Endodermal cell (in vitro differentiated cells): ENCODE results near the gene TTC16. TPM values are rescaled to one million over a fixed set of nuclear protein-coding genes. Genes with fewer than 3 reads are reported as not detected.

ENCODE experiments used
- DNase-seq: peaks from one replicate; pipeline ENCODE4 v3.0.0-alpha.2; 2017
- H3K27ac ChIP-seq: 2 replicates; pipeline ENCODE4 v1.5.1; 2013; ENCODE audit warnings: mild to moderate bottlenecking, low read depth, low read length, moderate library complexity
- H3K27me3 ChIP-seq: 2 replicates; pipeline ENCODE4 v1.6.1; 2013; ENCODE audit warnings: mild to moderate bottlenecking, low read length, moderate library complexity; ENCODE audit not compliant: insufficient read depth, control insufficient read depth, poor library complexity, severe bottlenecking
- H3K36me3 ChIP-seq: 2 replicates; pipeline ENCODE4 v1.7.0; 2013; ENCODE audit warnings: mild to moderate bottlenecking, low read length, moderate library complexity; ENCODE audit not compliant: control insufficient read depth, insufficient read depth
- H3K4me1 ChIP-seq: one replicate; pipeline ENCODE4 v1.7.0; 2013; ENCODE audit warnings: low read length; ENCODE audit not compliant: control insufficient read depth, insufficient read depth
- H3K4me3 ChIP-seq: 2 replicates; pipeline ENCODE4 v1.5.1; 2013; ENCODE audit warnings: mild to moderate bottlenecking, low read length, moderate library complexity
- H3K9ac ChIP-seq: 2 replicates; pipeline ENCODE4 v1.6.1; 2013; ENCODE audit warnings: mild to moderate bottlenecking, low read length, moderate library complexity; ENCODE audit not compliant: poor library complexity, severe bottlenecking; ENCODE audit errors: extremely low read depth
- H3K9me3 ChIP-seq: 2 replicates; pipeline ENCODE4 v1.6.1; 2013; ENCODE audit warnings: mild to moderate bottlenecking, low read length, moderate library complexity; ENCODE audit not compliant: control insufficient read depth
- H3K27ac Mint-ChIP-seq: 2 replicates; pipeline ENCODE4 v1.8.0; 2020; ENCODE audit warnings: mixed read lengths
- H3K27me3 Mint-ChIP-seq: 2 replicates; pipeline ENCODE4 v1.8.0; 2021; ENCODE audit warnings: mild to moderate bottlenecking, mixed read lengths; ENCODE audit not compliant: insufficient read depth
- H3K36me3 Mint-ChIP-seq: 2 replicates; pipeline ENCODE4 v1.8.0; 2020; ENCODE audit warnings: low read depth, mixed read lengths
- H3K4me1 Mint-ChIP-seq: 2 replicates; pipeline ENCODE4 v1.8.0; 2020; ENCODE audit warnings: mixed read lengths
- H3K4me3 Mint-ChIP-seq: 2 replicates; pipeline ENCODE4 v1.8.0; 2020; ENCODE audit warnings: mild to moderate bottlenecking, moderate library complexity, mixed read lengths
- H3K9me3 Mint-ChIP-seq: 2 replicates; pipeline ENCODE4 v1.8.0; 2020; ENCODE audit warnings: mild to moderate bottlenecking, mixed read lengths
- CTCF ChIP-seq: fragments of 200-600 bp; sonication (generic); conservative IDR thresholded peaks from 2 replicates; pipeline ENCODE4 v1.5.0; 2021; ENCODE audit warnings: antibody characterized with exemption, mild to moderate bottlenecking
- WGBS, 2 experiments: methylation state at CpG; one replicate each; pipeline versions ENCODE4 v1.1.5 to v1.1.7; 2013; ENCODE audit warnings: missing lambda C conversion rate in 2 of 2, mixed read lengths in 1 of 2; ENCODE audit not compliant: insufficient coverage in 1 of 2, insufficient read length in 1 of 2; 5-methylcytosine and 5-hydroxymethylcytosine counted together
- total RNA-seq, 2 donors: library from RNA; stranded (reverse); fragmentation: NEBNext Ultra II Directional in 1 of 2; extraction: Animal tissue kit (Norgen Biotek cat#: 25700) in 1 of 2; gene quantifications; 2 replicates in 1 of 2; 3 replicates in 1 of 2; pipeline ENCODE4 v1.2.1, GENCODE V29; 2021

TTC16 gene
- total RNA-seq, 2 donors from 2014 or later, result not detected

DNA sequence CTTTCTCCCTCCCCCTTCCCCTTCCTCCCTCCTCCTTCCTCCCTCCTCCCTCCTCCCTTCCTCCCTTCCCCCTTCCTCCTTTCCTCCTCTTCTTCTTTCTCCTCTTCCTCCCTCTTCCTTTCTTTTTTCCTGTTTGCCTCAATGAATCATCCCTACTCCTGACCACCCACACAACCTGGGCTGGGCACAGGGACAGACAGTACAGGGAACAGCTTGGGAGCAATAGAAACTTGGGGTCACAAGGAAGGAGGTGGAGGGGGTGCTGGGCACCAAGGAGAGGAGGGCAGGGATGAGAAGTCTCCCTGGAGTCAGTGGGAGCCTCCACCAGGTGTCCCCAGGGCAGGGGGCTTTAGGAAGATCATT, 5.0 kb downstream of the TTC16 start:
- no peak for TF ChIP-seq CTCF
- DNase-seq, result no peak
- H3K27me3 Mint-ChIP-seq, result no peaks in the 10 kb centered on the region
- no peaks in the 10 kb centered on the region for H3K27me3 ChIP-seq
- no peaks in the 10 kb centered on the region for H3K36me3 Mint-ChIP-seq
- no peak overlapping the region for H3K27ac Mint-ChIP-seq
- no peaks in the 10 kb centered on the region for H3K9me3 Mint-ChIP-seq
- no peak overlapping the region for H3K27ac ChIP-seq
- H3K9ac ChIP-seq, result no peak overlapping the region
- H3K4me3 ChIP-seq, result no peak overlapping the region
- H3K4me3 Mint-ChIP-seq, result no peak overlapping the region
- H3K36me3 ChIP-seq, result no peaks in the 10 kb centered on the region
- no peaks in the 10 kb centered on the region for H3K9me3 ChIP-seq
- H3K4me1 ChIP-seq, result no peaks in the 10 kb centered on the region
- H3K4me1 Mint-ChIP-seq, result peaks cover 5% of the 10 kb centered on the region

- H3K9ac ChIP-seq, result no peak overlapping the region
- Mint-ChIP-seq H3K4me1 (no peaks in the 10 kb centered on the region), H3K27me3 (no peaks in the 10 kb centered on the region), H3K36me3 (no peaks in the 10 kb centered on the region), H3K9me3 (no peaks in the 10 kb centered on the region), H3K27ac (no peak overlapping the region), H3K4me3 (no peak overlapping the region)
- H3K9me3 ChIP-seq, result no peaks in the 10 kb centered on the region
- H3K4me1 ChIP-seq, result no peaks in the 10 kb centered on the region
- no peak overlapping the region for H3K4me3 ChIP-seq
- no peaks in the 10 kb centered on the region for H3K36me3 ChIP-seq
- TF ChIP-seq CTCF, result no peak
- no peak overlapping the region for H3K27ac ChIP-seq
- WGBS, 2 experiments, result 74 to 85% methylated on average over 8 to 11 of the region's 11 CpGs
- DNase-seq, result no peak
- H3K27me3 ChIP-seq, result no peaks in the 10 kb centered on the region
Observed at GRCh38 chr9:127721391-127721821, 5.5 kb downstream of the TTC16 start.

GRCh38 chr9:127722055-127722745, 6.3 kb downstream of the TTC16 start:
- Mint-ChIP-seq H3K36me3 (no peaks in the 10 kb centered on the region), H3K4me3 (no peak overlapping the region), H3K27me3 (no peaks in the 10 kb centered on the region), H3K4me1 (no peaks in the 10 kb centered on the region), H3K9me3 (no peaks in the 10 kb centered on the region), H3K27ac (no peak overlapping the region)
- Histone ChIP-seq H3K9me3 (no peaks in the 10 kb centered on the region), H3K36me3 (no peaks in the 10 kb centered on the region), H3K27ac (no peak overlapping the region), H3K4me3 (no peak overlapping the region), H3K4me1 (no peaks in the 10 kb centered on the region), H3K27me3 (no peaks in the 10 kb centered on the region), H3K9ac (no peak overlapping the region)
- TF ChIP-seq CTCF, result no peak
- DNase-seq, result no peak
- 80 to 81% methylated on average over 9 to 12 of the region's 12 CpGs for WGBS, 2 experiments
